Measurements from ENCODE around the gene PRKCB.
"Not testable (repeated sequence)": the region's sequence is repeated elsewhere in the genome, so short reads cannot be mapped to it uniquely, and the experiment has no call there.

Gene PRKCB

DNA sequence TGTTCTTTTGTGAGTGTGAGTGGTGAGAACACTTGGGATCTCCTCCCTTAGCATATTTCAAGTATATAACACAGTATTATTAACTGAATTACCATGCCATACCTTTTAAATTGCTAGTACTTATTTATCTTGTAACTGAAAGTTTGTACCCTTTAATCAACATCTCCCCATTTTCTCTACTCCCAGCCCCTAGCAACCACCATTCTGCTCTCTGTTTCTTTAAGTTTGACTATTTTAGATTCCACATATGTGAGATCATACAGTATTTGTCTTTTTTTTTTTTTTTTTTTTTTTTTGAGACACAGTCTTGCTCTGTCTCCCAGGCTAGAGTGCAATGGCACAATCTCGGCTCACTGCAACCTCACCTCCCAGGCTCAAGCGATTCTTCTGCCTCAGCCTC lies 302.8 kb downstream of the PRKCB start:
- H3K9ac ChIP-seq (ENCODE audit: low read depth, low read length) = no peak overlapping the region
- H3K4me1 ChIP-seq (ENCODE audit: insufficient read depth, low read length) = peaks cover 38% of the 10 kb centered on the region
- H3K9me3 ChIP-seq (ENCODE audit: control insufficient read depth, insufficient read depth, low read length) = peaks cover 9% of the 10 kb centered on the region
- no peaks in the 10 kb centered on the region; the same call in 1 of the 2 replicates for H3K36me3 ChIP-seq (ENCODE audit: insufficient read depth, low read length)

DNA sequence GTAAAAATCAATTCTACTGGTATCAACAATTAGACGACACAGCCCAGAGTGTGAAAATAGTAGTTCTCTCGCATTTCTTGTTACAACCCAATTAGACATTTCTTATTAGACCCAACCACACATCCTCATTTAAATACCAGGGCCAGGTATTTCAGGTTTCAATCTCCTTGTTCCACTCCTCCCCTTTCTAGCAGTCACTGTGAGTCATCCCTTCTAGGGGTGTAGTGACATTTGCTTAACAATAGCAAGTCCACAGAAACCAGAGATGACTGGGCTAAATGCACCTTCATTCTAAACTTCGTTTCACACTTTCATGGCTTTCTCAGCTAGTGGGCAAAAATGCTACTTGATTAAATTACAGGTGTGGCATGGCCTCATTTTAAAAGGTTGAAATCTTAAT lies 303.5 kb downstream of the PRKCB start:
- H3K4me1 ChIP-seq (ENCODE audit: insufficient read depth, low read length) = peaks cover 38% of the 10 kb centered on the region
- no peak overlapping the region for H3K9ac ChIP-seq (ENCODE audit: low read depth, low read length)
- peaks cover 9% of the 10 kb centered on the region for H3K9me3 ChIP-seq (ENCODE audit: control insufficient read depth, insufficient read depth, low read length)
- no peaks in the 10 kb centered on the region; the same call in 1 of the 2 replicates for H3K36me3 ChIP-seq (ENCODE audit: insufficient read depth, low read length)

DNA sequence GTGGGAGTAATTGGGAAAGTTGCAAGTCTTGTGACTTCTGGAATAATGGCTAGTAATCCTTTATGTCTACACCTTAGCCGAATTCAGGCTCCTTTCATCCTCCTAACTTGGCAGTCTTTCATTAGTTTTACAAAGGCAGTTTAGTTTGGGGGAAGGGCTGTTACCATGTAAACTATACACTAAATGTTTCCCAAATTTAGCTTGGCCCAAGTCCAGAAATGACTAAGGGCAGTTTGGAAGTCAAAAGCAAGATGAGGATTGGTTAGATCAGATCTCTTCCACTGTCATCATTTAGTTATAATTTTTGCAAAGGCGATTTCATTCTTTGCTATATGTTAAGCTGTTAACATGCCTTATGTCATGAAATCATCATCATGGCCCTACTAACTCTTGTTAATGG lies 304.9 kb downstream of the PRKCB start:
- H3K9ac ChIP-seq (ENCODE audit: low read depth, low read length) = no peak overlapping the region
- H3K9me3 ChIP-seq (ENCODE audit: control insufficient read depth, insufficient read depth, low read length) = peaks cover 9% of the 10 kb centered on the region
- peaks cover 35% of the 10 kb centered on the region for H3K4me1 ChIP-seq (ENCODE audit: insufficient read depth, low read length)
- no peaks in the 10 kb centered on the region; the same call in 1 of the 2 replicates for H3K36me3 ChIP-seq (ENCODE audit: insufficient read depth, low read length)

DNA sequence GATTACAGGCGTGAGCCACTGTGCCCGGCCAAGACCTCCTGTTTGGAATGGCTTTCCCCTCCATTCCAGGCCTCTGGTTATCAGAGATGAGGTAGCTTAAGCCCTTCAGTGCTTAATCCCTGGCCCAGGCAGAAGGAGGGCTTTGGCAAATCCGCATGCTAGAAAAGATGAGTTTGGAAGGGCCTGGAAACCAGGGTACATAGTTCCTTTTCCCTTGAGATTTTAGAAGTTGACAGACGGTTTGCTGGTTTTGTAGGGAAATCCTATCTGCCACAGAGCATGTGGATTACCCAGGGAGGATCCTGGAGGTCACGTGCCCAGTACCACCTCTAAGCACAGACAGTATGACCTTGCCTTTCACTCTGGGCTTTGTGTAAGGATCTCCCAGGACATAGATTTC lies 305.7 kb downstream of the PRKCB start:
- H3K9me3 ChIP-seq (ENCODE audit: control insufficient read depth, insufficient read depth, low read length) = peaks cover 9% of the 10 kb centered on the region
- H3K9ac ChIP-seq (ENCODE audit: low read depth, low read length) = no peak overlapping the region
- H3K4me1 ChIP-seq (ENCODE audit: insufficient read depth, low read length) = peaks cover 28% of the 10 kb centered on the region
- no peaks in the 10 kb centered on the region; the same call in 1 of the 2 replicates for H3K36me3 ChIP-seq (ENCODE audit: insufficient read depth, low read length)

DNA sequence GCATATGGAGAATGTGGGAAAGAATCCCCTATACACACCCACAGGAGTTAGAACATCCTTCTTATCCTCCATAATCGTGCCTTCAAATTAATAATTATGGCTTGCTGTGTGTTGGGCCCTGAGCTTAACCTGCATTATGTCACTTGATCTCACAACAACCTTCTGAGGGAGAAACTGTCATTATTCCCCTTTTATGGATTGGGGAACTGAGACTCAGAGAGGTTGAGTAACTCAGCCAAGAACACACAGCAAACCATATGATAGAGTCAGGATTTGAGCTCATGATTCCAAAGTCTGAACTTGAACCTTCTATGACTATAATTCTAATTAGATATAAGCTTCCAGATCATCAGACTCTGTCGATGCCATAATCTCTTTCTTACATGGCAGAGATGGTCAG lies 306.1 kb downstream of the PRKCB start:
- Histone ChIP-seq H3K9me3 (ENCODE audit: control insufficient read depth, insufficient read depth, low read length) (peaks cover 9% of the 10 kb centered on the region), H3K36me3 (ENCODE audit: insufficient read depth, low read length) (no peaks in the 10 kb centered on the region; the same call in 1 of the 2 replicates)

DNA sequence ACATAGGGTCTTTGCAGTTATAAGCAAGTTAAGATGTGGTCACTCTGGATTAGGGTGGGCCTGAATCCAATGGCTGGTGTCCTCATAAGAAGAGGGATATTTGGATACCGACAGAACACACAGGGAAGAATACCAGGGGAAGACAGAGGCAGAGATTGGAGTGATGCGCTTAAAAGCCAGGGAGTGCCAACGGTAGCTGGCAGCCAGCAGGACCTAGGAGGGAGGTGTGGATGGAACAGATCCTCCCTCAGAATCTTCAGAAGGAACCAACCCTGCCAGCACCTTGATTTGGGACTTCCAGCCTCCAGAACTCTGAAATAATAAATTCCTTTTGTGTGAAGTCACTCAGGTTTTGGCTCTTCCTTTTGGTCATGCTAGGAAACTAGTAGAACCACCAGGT lies 310.1 kb downstream of the PRKCB start:
- Histone ChIP-seq H3K36me3 (ENCODE audit: insufficient read depth, low read length) (no peaks in the 10 kb centered on the region), H3K9me3 (ENCODE audit: control insufficient read depth, insufficient read depth, low read length) (0 out of 2 replicates have a peak, but pooled peaks cover 2% of the 10 kb centered on the region), H3K9ac (ENCODE audit: low read depth, low read length) (no peak overlapping the region), H3K4me1 (ENCODE audit: insufficient read depth, low read length) (no peaks in the 10 kb centered on the region)

More for the DNA sequence above, 306.1 kb downstream of the PRKCB start:
- Histone ChIP-seq H3K4me1 (ENCODE audit: insufficient read depth, low read length) (peaks cover 27% of the 10 kb centered on the region), H3K9ac (ENCODE audit: low read depth, low read length) (no peak overlapping the region)

DNA sequence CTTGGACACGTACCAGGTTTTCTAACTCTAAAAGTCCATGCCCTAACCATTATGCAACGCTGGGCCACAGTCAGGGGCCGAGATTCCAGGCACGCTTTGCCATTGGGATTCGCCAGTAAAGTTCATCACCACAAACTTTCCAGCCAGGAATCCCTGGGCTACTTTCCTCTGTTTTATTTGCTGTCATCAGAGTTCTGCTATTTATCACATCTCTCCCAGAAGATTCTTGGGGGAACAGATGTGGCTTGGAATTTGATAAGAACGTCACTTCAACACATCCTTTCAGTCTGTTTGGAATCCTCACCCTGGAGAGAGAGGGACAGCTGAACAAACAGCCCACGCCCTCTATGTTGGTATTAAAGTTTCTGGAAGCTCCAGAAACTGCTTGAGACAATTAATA lies 310.7 kb downstream of the PRKCB start:
- Histone ChIP-seq H3K9ac (ENCODE audit: low read depth, low read length) (no peak overlapping the region), H3K36me3 (ENCODE audit: insufficient read depth, low read length) (no peaks in the 10 kb centered on the region), H3K9me3 (ENCODE audit: control insufficient read depth, insufficient read depth, low read length) (0 out of 2 replicates have a peak, but pooled peaks cover 2% of the 10 kb centered on the region), H3K4me1 (ENCODE audit: insufficient read depth, low read length) (peaks cover 4% of the 10 kb centered on the region)

DNA sequence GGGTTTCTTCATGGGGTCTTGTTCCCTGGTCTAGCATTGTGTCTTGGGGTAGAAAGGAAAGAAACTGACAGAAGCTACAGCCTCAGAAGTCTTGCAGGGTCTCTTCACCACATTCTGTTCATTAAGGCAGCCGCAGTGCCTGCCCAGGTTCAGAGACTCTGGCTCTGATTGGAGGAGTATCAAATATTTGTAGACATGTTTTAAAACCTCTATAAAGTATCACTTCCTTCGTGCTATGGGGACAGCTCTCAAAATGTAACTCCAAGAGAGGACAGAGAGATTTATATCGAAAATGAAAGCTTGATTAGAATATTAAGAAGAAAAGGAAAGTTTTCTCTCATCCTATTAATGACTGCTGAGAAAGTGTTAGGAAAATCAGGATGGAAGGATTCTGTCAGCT lies 313.3 kb downstream of the PRKCB start:
- H3K9ac ChIP-seq (ENCODE audit: low read depth, low read length) = no peak overlapping the region
- H3K4me1 ChIP-seq (ENCODE audit: insufficient read depth, low read length) = peaks cover 7% of the 10 kb centered on the region
- H3K9me3 ChIP-seq (ENCODE audit: control insufficient read depth, insufficient read depth, low read length) = no peaks in the 10 kb centered on the region
- no peaks in the 10 kb centered on the region for H3K36me3 ChIP-seq (ENCODE audit: insufficient read depth, low read length)

DNA sequence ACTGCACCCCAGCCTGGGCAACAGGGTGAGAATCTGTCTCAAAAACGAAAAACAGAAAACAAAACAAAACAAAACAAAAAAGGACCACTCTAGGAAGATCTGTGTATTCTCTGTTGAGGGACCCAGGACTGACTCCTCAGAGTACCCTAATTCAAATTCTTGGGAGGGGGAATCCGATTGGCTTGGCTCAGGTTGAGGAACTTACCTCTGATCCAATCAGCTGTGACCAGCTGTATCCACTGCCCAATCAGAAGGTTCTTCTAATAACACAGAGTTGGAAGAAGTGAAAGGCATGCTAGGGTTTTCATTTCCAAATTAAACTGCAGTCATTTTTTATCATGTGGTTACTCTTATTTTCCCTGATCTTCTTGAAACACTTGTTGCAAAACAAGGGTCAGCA lies 314.5 kb downstream of the PRKCB start:
- H3K36me3 ChIP-seq (ENCODE audit: insufficient read depth, low read length) = no peaks in the 10 kb centered on the region
- H3K4me1 ChIP-seq (ENCODE audit: insufficient read depth, low read length) = peaks cover 7% of the 10 kb centered on the region
- no peak overlapping the region for H3K9ac ChIP-seq (ENCODE audit: low read depth, low read length)
- no peaks in the 10 kb centered on the region for H3K9me3 ChIP-seq (ENCODE audit: control insufficient read depth, insufficient read depth, low read length)

DNA sequence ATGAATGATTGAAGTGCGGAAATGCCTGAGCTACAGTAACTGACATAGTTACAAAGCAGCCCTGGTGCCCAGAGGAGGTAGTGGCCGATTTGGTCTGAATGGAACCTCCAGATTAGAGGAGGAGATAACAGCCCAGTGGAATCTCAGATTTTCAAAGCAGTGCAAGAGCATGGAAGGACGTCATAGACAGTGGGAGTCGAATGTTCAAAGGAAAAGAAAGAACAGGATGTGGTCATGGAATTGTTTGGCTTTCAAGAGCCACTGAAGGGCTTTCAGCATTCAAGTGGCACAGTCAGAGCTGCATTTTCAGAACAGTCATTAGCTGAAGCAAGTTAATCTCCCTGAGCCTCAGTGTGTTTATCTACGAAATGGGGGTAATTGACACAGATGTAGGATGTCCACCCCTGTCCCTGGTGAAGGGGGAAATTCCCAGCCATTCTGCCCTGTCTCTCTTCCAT lies 315.7 kb downstream of the PRKCB start:
- Histone ChIP-seq H3K9ac (ENCODE audit: low read depth, low read length) (no peak overlapping the region), H3K4me1 (ENCODE audit: insufficient read depth, low read length) (peaks cover 7% of the 10 kb centered on the region), H3K9me3 (ENCODE audit: control insufficient read depth, insufficient read depth, low read length) (no peaks in the 10 kb centered on the region), H3K36me3 (ENCODE audit: insufficient read depth, low read length) (no peaks in the 10 kb centered on the region)

DNA sequence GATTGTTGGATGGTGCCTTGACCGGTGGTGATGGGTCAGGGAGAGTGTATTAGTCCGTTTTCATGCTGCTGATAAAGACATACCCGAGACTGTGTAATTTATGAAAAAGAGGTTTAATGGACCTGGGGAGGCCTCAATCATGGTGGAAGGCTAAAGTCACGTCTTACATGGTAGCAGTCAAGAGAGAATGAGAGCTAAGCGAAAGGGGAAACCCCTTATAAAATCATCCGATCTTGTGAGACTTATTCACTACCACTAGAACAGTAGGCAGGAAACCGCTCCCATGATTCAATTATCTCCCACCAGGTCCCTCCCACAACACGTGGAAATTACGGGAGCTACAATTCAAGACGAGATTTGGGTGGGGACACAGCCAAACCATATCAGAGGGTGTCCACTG lies 316.3 kb downstream of the PRKCB start:
- H3K36me3 ChIP-seq (ENCODE audit: insufficient read depth, low read length); H3K9me3 ChIP-seq (ENCODE audit: control insufficient read depth, insufficient read depth, low read length); H3K9ac ChIP-seq (ENCODE audit: low read depth, low read length); H3K4me1 ChIP-seq (ENCODE audit: insufficient read depth, low read length): not testable (repeated sequence)

DNA sequence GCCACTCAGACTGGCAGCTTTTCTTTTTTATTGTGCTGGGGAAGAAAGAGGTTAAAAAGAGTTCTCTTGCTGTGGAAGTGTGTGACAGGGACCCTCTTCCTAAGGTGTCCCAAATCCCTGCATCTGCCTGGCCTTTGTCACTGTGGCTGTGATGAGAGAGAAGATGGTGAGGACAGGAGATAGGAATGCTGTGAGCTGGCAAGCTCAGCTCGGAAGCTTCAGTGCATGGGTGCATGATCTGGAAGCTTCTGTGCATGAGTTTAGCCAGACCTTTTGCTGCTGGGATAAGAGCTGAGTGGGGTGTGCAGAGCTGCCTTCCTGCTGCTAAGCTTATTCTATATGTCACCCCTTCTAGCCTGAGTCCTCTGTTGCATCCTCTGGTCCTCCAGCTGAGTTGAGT lies 317.0 kb downstream of the PRKCB start:
- Histone ChIP-seq H3K36me3 (ENCODE audit: insufficient read depth, low read length) (no peaks in the 10 kb centered on the region), H3K9me3 (ENCODE audit: control insufficient read depth, insufficient read depth, low read length) (no peaks in the 10 kb centered on the region), H3K4me1 (ENCODE audit: insufficient read depth, low read length) (peaks cover 7% of the 10 kb centered on the region), H3K9ac (ENCODE audit: low read depth, low read length) (no peak overlapping the region)

DNA sequence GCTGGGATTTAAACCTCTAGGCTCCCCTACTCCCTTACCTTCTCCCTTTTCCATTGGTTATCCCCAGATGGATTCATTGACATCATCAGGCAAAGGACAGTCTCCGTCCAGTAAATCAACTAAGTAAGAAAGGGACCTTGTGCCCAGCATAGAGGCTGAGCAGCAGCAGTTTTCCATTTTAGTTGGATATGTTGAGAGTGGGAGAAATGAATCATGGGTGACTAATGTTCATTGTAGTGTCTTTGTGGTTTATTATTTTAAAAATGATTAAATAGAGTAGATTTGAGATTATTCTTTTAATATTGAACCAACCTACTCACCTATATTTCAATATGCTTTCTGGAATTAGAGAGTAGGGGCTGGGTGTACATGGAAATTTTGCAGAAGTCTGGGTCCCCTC lies 321.0 kb downstream of the PRKCB start:
- H3K9ac ChIP-seq (ENCODE audit: low read depth, low read length) = no peak overlapping the region
- H3K9me3 ChIP-seq (ENCODE audit: control insufficient read depth, insufficient read depth, low read length) = no peaks in the 10 kb centered on the region
- H3K36me3 ChIP-seq (ENCODE audit: insufficient read depth, low read length) = no peaks in the 10 kb centered on the region
- peaks cover under 1% of the 10 kb centered on the region; the same call in 1 of the 2 replicates for H3K4me1 ChIP-seq (ENCODE audit: insufficient read depth, low read length)

DNA sequence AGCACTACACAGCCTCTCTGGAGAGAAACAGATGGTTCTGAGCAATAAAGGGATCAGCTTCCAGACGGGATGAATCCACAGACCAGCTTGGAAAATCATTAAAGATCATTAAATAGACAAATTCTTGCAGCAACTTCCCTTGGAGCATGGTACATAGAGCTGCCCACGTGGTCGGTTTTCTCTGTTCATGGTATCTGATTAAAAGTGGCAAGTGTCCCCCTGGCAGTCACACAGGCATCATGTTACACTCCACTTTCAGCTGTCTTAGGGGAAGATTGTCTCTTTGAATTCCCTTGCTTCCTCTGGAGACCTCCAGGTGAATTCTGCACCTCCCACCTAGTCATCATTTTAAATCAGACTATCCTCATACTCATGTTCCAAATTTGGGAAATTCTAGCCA lies 328.2 kb downstream of the PRKCB start:
- Histone ChIP-seq H3K36me3 (ENCODE audit: insufficient read depth, low read length) (no peaks in the 10 kb centered on the region), H3K9ac (ENCODE audit: low read depth, low read length) (no peak overlapping the region), H3K9me3 (ENCODE audit: control insufficient read depth, insufficient read depth, low read length) (no peaks in the 10 kb centered on the region), H3K4me1 (ENCODE audit: insufficient read depth, low read length) (peaks cover 16% of the 10 kb centered on the region)

DNA sequence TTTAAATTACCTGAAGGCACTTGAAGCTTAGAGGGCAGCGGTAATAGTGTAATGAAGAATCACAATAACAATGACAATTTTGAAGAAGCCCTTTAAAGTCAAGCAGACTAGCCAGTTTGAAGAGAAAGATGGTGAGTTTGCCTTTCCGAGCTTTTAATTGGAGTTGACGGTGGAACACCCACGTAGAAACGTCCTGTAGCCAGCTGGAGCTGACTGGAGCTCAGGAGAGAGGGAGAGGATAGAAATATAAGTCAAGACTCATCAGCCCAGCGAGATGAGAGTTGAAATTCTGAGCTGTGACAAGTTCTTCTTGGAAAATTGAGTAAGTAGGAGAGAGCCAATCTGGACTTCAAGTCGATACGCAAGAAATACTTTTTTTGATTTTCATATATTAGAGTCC lies 328.6 kb downstream of the PRKCB start:
- no peaks in the 10 kb centered on the region for H3K9me3 ChIP-seq (ENCODE audit: control insufficient read depth, insufficient read depth, low read length)
- peaks cover 16% of the 10 kb centered on the region for H3K4me1 ChIP-seq (ENCODE audit: insufficient read depth, low read length)
- H3K36me3 ChIP-seq (ENCODE audit: insufficient read depth, low read length) = no peaks in the 10 kb centered on the region
- H3K9ac ChIP-seq (ENCODE audit: low read depth, low read length) = no peak overlapping the region

DNA sequence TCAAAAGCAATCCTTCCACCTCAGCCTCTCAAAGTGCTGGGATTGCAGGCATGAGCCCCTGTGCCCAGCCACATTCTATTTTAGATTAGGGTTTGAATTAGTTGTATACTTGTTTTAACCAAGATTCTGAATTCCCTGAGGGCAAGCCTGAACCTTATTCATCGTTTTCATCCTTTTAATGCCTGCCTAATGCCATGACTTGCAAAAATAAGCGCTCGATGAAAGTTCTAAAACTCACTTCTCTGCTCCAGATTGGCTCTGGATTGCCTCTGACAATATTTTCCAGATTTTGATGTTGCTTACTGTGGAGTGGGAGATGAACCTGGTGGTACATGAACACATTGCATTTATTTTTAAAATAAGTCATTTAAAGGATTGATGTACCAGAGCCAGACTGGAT lies 329.5 kb downstream of the PRKCB start:
- no peaks in the 10 kb centered on the region for H3K9me3 ChIP-seq (ENCODE audit: control insufficient read depth, insufficient read depth, low read length)
- peaks cover 16% of the 10 kb centered on the region for H3K4me1 ChIP-seq (ENCODE audit: insufficient read depth, low read length)
- H3K36me3 ChIP-seq (ENCODE audit: insufficient read depth, low read length) = no peaks in the 10 kb centered on the region
- no peak overlapping the region for H3K9ac ChIP-seq (ENCODE audit: low read depth, low read length)

Measured in ES-I3 (cell line).